Nephron (organoid): ENCODE data around the gene ANKRD65.
A peak's percentile ranks its signal among the peaks of the same experiment; 100 is the strongest.
"Not testable (repeated sequence)": the region's sequence is repeated elsewhere in the genome, so short reads cannot be mapped to it uniquely, and the experiment has no call there.

Experiments used
- H3K27ac Mint-ChIP-seq, 3 experiments: 2 replicates each; pipeline ENCODE4 v1.8.0; 2020; ENCODE audit warnings: mixed read lengths in 3 of 3, mild to moderate bottlenecking in 2 of 3, moderate library complexity in 1 of 3
- H3K27me3 Mint-ChIP-seq: 2 replicates; pipeline ENCODE4 v1.8.0; 2021; ENCODE audit warnings: low read depth, mild to moderate bottlenecking, moderate library complexity, mixed read lengths
- H3K36me3 Mint-ChIP-seq: 2 replicates; pipeline ENCODE4 v1.8.0; 2020; ENCODE audit warnings: low read depth, mixed read lengths
- H3K4me1 Mint-ChIP-seq: 2 replicates; pipeline ENCODE4 v1.8.0; 2020; ENCODE audit warnings: mixed read lengths
- H3K4me3 Mint-ChIP-seq, 3 experiments: 2 replicates each; pipeline ENCODE4 v1.8.0; 2020; ENCODE audit warnings: mild to moderate bottlenecking in 3 of 3, mixed read lengths in 3 of 3, moderate library complexity in 2 of 3
- H3K9me3 Mint-ChIP-seq: 2 replicates; pipeline ENCODE4 v1.8.0; 2020; ENCODE audit warnings: mixed read lengths
- TF ChIP-seq, protein P1 (sequence below), 3 experiments: fragments of 200-600 bp; sonication (generic); IDR thresholded peaks; one replicate each; pipeline ENCODE4 v1.5.0; 2021; ENCODE audit warnings: antibody characterized with exemption in 3 of 3; ENCODE audit not compliant: unreplicated experiment in 3 of 3

Gene ANKRD65

DNA sequence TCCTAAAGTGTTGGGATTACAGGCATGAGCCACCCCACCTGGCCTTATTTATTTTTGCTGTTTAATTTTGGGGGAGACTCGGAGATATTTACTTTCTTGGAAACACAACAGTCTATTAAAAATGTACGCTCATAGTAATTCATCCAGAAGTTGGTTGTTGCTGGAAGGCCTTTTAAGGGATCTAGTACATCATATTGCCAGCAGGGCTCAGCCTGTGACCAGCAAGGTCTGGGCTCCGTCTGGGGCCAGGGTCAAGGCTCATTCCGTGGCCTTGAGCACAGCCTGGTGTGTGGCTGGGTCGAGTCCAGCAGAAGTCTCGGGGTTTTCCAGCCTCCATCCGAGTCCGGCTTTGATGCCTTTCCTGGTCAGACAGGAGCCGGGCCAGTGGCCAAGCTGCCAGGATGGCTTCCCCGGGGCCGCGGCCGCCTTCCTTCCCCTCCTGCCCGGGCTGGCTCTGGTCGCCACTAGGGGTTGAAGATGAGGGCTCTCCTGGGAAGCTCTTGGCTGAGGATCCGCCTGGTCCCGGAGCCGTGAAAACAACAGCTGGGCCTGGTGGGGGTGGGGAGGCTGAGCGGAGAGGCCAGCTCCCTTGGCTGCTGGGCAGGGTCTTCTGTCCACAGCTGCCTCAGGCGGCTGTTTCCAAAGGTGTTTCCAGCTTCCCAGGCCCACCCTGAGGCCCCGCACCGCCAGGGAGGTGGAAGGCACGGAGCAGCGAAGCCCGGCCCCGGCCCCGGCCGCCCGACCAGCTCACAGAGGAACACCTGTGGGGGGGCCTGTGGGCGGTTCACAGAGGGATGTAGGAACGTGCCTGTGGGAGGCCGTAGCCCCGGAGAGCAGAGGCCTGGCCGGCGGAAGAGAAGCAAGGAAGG is 9.3 kb upstream of the ANKRD65 start:
- H3K4me1 Mint-ChIP-seq, result peaks cover 37% of the 10 kb centered on the region
- peak overlapping the region; percentile 63 to 72 (median 67) for H3K4me3 Mint-ChIP-seq
- no peaks in the 10 kb centered on the region for H3K9me3 Mint-ChIP-seq
- no peaks in the 10 kb centered on the region for H3K36me3 Mint-ChIP-seq
- TF ChIP-seq, protein P1, sequence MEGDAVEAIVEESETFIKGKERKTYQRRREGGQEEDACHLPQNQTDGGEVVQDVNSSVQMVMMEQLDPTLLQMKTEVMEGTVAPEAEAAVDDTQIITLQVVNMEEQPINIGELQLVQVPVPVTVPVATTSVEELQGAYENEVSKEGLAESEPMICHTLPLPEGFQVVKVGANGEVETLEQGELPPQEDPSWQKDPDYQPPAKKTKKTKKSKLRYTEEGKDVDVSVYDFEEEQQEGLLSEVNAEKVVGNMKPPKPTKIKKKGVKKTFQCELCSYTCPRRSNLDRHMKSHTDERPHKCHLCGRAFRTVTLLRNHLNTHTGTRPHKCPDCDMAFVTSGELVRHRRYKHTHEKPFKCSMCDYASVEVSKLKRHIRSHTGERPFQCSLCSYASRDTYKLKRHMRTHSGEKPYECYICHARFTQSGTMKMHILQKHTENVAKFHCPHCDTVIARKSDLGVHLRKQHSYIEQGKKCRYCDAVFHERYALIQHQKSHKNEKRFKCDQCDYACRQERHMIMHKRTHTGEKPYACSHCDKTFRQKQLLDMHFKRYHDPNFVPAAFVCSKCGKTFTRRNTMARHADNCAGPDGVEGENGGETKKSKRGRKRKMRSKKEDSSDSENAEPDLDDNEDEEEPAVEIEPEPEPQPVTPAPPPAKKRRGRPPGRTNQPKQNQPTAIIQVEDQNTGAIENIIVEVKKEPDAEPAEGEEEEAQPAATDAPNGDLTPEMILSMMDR (IDR thresholded peaks at IDR 0.05; ENCODE audit: unreplicated experiment in 3 of 3), result peak in 1 of 3 experiments; percentile 39
- peak overlapping the region; percentile 95 to 99 (median 98) for H3K27ac Mint-ChIP-seq
- no peaks in the 10 kb centered on the region for H3K27me3 Mint-ChIP-seq

GRCh38 chr1:1429671-1430073 is 8.6 kb upstream of the ANKRD65 start:
- peak overlapping the region; percentile 95 to 99 (median 98) for H3K27ac Mint-ChIP-seq
- TF ChIP-seq, protein P1 (IDR thresholded peaks at IDR 0.05; ENCODE audit: unreplicated experiment in 3 of 3), result no peak
- no peaks in the 10 kb centered on the region for H3K27me3 Mint-ChIP-seq
- peaks cover 32% of the 10 kb centered on the region for H3K4me1 Mint-ChIP-seq
- H3K4me3 Mint-ChIP-seq, result peak overlapping the region; percentile 63 to 72 (median 67)
- H3K36me3 Mint-ChIP-seq, result no peaks in the 10 kb centered on the region
- H3K9me3 Mint-ChIP-seq, result no peaks in the 10 kb centered on the region

DNA sequence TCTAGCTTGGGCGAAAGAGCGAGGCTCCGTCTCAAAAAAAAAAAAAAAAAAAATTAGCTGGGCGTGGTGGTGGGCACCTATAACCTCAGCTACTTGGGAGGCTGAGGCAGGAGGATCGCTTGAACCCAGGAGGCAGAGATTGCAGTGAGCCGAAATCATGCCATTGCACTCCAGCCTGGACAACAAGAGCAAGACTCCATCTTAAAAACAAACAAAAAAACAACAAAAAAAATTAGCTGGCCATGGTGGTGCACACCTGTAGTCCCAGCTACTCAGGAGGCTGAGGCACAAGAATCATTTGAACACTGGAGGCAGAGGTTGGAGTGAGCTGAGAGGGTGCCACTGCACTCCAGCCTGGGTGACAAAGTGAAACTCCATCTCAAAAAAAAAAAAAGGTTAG is 7.9 kb upstream of the ANKRD65 start:
- H3K9me3 Mint-ChIP-seq, H3K27me3 Mint-ChIP-seq, H3K36me3 Mint-ChIP-seq: not testable (repeated sequence)
- Mint-ChIP-seq H3K4me1 (peaks cover 32% of the 10 kb centered on the region), H3K27ac (peak overlapping the region in 1 of 3 experiments; percentile 99), H3K4me3 (peak overlapping the region in 1 of 3 experiments; percentile 19)

DNA sequence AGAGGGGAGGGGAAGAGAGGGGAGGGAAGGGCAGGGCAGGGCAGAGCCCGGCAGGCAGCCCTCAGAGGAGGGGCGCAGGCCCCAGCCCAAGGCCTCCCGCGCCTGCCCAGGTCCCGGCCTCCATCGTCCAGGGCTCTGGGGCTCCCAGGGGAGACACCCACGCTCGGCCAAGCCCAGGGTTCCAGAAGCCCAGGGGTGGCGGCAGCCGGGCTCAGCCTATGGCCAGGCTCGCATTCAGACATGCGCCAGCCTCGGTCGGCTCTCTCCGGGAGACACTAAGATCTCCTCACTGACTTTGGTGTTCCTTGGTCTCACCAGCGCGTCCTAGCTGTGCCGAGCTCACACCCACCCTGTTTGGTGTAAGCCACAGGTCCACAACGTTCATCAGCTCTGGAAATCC is 7.1 kb upstream of the ANKRD65 start:
- Mint-ChIP-seq H3K27me3 (no peaks in the 10 kb centered on the region), H3K36me3 (no peaks in the 10 kb centered on the region), H3K4me1 (peaks cover 32% of the 10 kb centered on the region), H3K9me3 (no peaks in the 10 kb centered on the region), H3K27ac (peak overlapping the region; percentile 69 to 91 (median 83)), H3K4me3 (peak overlapping the region; percentile 71 to 81 (median 79))
- TF ChIP-seq, protein P1 (IDR thresholded peaks at IDR 0.05; ENCODE audit: unreplicated experiment in 3 of 3), result no peak

GRCh38 chr1:1427820-1428148 is 6.7 kb upstream of the ANKRD65 start:
- TF ChIP-seq, protein P1 (IDR thresholded peaks at IDR 0.05; ENCODE audit: unreplicated experiment in 3 of 3), result no peak
- Mint-ChIP-seq H3K4me1 (peaks cover 32% of the 10 kb centered on the region), H3K27ac (no peak overlapping the region), H3K36me3 (no peaks in the 10 kb centered on the region), H3K4me3 (no peak overlapping the region), H3K27me3 (no peaks in the 10 kb centered on the region), H3K9me3 (no peaks in the 10 kb centered on the region)

DNA sequence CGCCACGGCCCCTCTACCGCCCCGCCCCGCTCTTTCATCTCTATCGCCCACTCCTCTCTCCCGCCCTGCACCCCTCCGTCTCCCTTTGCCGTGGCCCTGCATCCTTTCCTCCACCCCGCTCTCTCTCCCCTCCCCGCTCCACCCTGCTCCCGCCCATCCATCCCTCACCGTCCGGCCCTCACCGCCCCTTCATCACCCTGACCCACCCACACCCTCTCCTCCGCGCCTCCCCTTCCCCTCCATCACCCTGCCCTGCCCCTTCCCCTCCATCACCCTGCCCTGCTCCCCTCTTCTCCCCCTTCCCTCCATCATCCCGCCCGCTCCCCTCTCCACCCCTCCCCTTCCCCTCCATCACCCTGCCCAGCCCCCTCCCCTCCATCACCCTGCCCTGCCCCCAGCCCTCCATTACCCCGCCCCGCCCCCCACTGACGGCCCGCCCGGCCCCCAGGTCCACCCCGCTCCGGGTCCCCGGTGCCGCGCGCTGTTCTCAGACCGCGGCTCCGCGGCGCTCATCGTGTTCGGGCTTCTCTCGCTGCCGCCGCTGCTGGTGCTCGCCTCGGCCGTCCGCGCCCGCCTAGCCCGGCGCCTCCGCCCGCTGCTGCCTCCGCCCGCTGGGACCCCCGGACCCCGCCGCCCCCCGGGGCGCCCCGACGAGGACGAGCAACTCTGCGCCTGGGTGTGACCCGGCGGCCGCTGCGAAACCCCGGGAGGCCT is 6.2 kb upstream of the ANKRD65 start:
- Mint-ChIP-seq H3K36me3 (no peaks in the 10 kb centered on the region), H3K4me3 (peak overlapping the region in 1 of 3 experiments; percentile 68), H3K27me3 (no peaks in the 10 kb centered on the region), H3K27ac (no peak overlapping the region), H3K4me1 (peaks cover 28% of the 10 kb centered on the region), H3K9me3 (no peaks in the 10 kb centered on the region)
- TF ChIP-seq, protein P1 (IDR thresholded peaks at IDR 0.05; ENCODE audit: unreplicated experiment in 3 of 3), result no peak
